CD8-positive, alpha-beta memory T cell (primary cell): ENCODE results near the gene GSTM4. TPM values are rescaled to one million over a fixed set of nuclear protein-coding genes. Genes with fewer than 3 reads are reported as not detected.
"Not testable (repeated sequence)": the region's sequence is repeated elsewhere in the genome, so short reads cannot be mapped to it uniquely, and the experiment has no call there.

Experiments used
- CTCF ChIA-PET: fragments of 350-600 bp; sonication (Branson Sonifier 250); formaldehyde crosslinking; loops from one replicate; lab custom pipeline; 2021; ENCODE audit warnings: antibody characterized with exemption; lab: Charles Lee
- POLR2A ChIA-PET: fragments of 350-600 bp; sonication (Branson Sonifier 250); formaldehyde crosslinking; loops from one replicate; lab custom pipeline; 2021; ENCODE audit warnings: antibody characterized with exemption; lab: Charles Lee
- DNase-seq, 5 donors: peaks; one replicate each; pipeline versions ENCODE4 v3.0.0 to v3.0.0-alpha.2; 2020 to 2022; ENCODE audit warnings: mixed read lengths in 1 of 5
- H3K27ac ChIP-seq: one replicate; pipeline ENCODE4 v1.7.0; 2013; ENCODE audit warnings: low read depth, mild to moderate bottlenecking, low read length, moderate library complexity
- H3K27me3 ChIP-seq: 2 replicates; pipeline ENCODE4 v1.7.0; 2013; ENCODE audit warnings: low read length, mild to moderate bottlenecking; ENCODE audit not compliant: insufficient read depth, poor library complexity, severe bottlenecking
- H3K36me3 ChIP-seq: 2 replicates; pipeline ENCODE4 v1.7.0; 2013; ENCODE audit warnings: mild to moderate bottlenecking, low read length, moderate library complexity; ENCODE audit not compliant: insufficient read depth
- H3K4me1 ChIP-seq: 2 replicates; pipeline ENCODE4 v1.7.0; 2013; ENCODE audit warnings: mild to moderate bottlenecking, low read length, moderate library complexity; ENCODE audit not compliant: insufficient read depth
- H3K4me3 ChIP-seq: 2 replicates; pipeline ENCODE4 v1.7.0; 2013; ENCODE audit warnings: mild to moderate bottlenecking, low read length
- H3K9me3 ChIP-seq: 2 replicates; pipeline ENCODE4 v1.7.0; 2013; ENCODE audit warnings: mild to moderate bottlenecking, low read length
- H3K27ac Mint-ChIP-seq, 8 donors: one replicate each; pipeline ENCODE4 v1.8.0; 2020 to 2021; ENCODE audit warnings: mixed read lengths in 8 of 8, mild to moderate bottlenecking in 6 of 8, inconsistent platforms in 3 of 8, moderate library complexity in 3 of 8
- H3K27me3 Mint-ChIP-seq, 2 donors: one replicate each; pipeline ENCODE4 v1.8.0; 2020 to 2021; ENCODE audit warnings: mixed read lengths in 2 of 2, mild to moderate bottlenecking in 1 of 2, moderate library complexity in 1 of 2
- H3K36me3 Mint-ChIP-seq, 3 donors: one replicate each; pipeline ENCODE4 v1.8.0; 2020 to 2021; ENCODE audit warnings: mixed read lengths in 3 of 3, inconsistent platforms in 1 of 3, mild to moderate bottlenecking in 1 of 3
- H3K4me1 Mint-ChIP-seq, 3 donors: one replicate each; pipeline ENCODE4 v1.8.0; 2020 to 2021; ENCODE audit warnings: mixed read lengths in 3 of 3, inconsistent platforms in 1 of 3, mild to moderate bottlenecking in 1 of 3
- H3K4me3 Mint-ChIP-seq, 7 donors: one replicate each; pipeline ENCODE4 v1.8.0; 2020 to 2021; ENCODE audit warnings: mixed read lengths in 7 of 7, mild to moderate bottlenecking in 6 of 7, moderate library complexity in 4 of 7, inconsistent platforms in 2 of 7
- H3K9me3 Mint-ChIP-seq, 5 donors: one replicate each; pipeline ENCODE4 v1.8.0; 2020 to 2022; ENCODE audit warnings: mixed read lengths in 5 of 5, mild to moderate bottlenecking in 3 of 5, moderate library complexity in 2 of 5, inconsistent platforms in 1 of 5
- polyA plus RNA-seq: library from polyadenylated mRNA; unstranded; fragments of 300-500 nt; fragmentation: Illumina TruSeq; gene quantifications from one replicate; pipeline ENCODE4 v1.2.3, GENCODE V29; 2021
- total RNA-seq, 2 experiments: library from RNA; stranded (reverse); gene quantifications; one replicate each; pipeline ENCODE4 v1.2.3, GENCODE V29; 2021

Gene GSTM4
- total and polyA plus RNA-seq, 3 experiments from 2014 or later = 1.6 to 4.4 (median 2.7) TPM

GRCh38 chr1:109704173-109704572 lies 48.3 kb downstream of the GSTM4 start:
- Histone ChIP-seq H3K4me3 (no peak overlapping the region), H3K36me3 (no peaks in the 10 kb centered on the region), H3K27ac (no peak overlapping the region), H3K4me1 (no peaks in the 10 kb centered on the region), H3K27me3 (no peaks in the 10 kb centered on the region), H3K9me3 (no peaks in the 10 kb centered on the region)
- DNase-seq = no peak
- H3K4me3 Mint-ChIP-seq = no peak overlapping the region
- CTCF ChIA-PET = no interaction called here
- POLR2A ChIA-PET = no interaction called here
- no peak overlapping the region for H3K27ac Mint-ChIP-seq
- H3K9me3 Mint-ChIP-seq = peaks cover 10 to 28% (median 20%) of the 10 kb centered on the region in 5 donors
- peaks cover 10 to 29% of the 10 kb centered on the region in 2 donors for H3K27me3 Mint-ChIP-seq
- H3K36me3 Mint-ChIP-seq = peaks cover 0 to 11% (median 10%) of the 10 kb centered on the region in 3 donors
- no peaks in the 10 kb centered on the region for H3K4me1 Mint-ChIP-seq

GRCh38 chr1:109705411-109705810 lies 49.5 kb downstream of the GSTM4 start:
- H3K9me3 Mint-ChIP-seq = peaks cover 13 to 34% (median 28%) of the 10 kb centered on the region in 5 donors
- POLR2A ChIA-PET = no interaction called here

DNA sequence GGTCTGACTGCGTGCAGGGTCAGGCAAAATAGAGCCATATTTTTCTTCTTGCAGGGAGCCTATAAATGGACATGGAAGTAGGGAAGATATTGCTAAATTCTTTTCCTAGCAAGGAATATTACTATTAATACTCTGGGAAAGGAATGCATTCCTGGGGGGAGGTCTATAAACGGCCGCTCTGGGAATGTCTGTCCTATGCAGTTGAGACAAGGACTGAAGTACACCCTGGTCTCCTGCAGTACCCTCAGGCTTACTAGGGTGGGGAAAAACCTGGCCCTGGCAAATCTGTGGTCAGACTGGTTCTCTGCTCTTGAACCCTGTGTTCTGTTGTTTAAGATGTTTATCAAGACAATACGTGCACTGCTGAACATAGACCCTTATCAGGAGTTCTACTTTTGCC lies 53.0 kb downstream of the GSTM4 start:
- Mint-ChIP-seq H3K27me3 (peaks cover 9 to 36% of the 10 kb centered on the region in 2 donors), H3K9me3 (peaks cover 13 to 25% (median 23%) of the 10 kb centered on the region in 5 donors), H3K36me3 (peaks cover 0 to 15% (median 4%) of the 10 kb centered on the region in 3 donors)
- H3K9me3 ChIP-seq, DNase-seq, POLR2A ChIA-PET, H3K27me3 ChIP-seq, CTCF ChIA-PET, H3K4me3 ChIP-seq, H3K4me1 Mint-ChIP-seq, H3K27ac ChIP-seq, H3K4me1 ChIP-seq, H3K36me3 ChIP-seq, H3K27ac Mint-ChIP-seq, H3K4me3 Mint-ChIP-seq: not testable (repeated sequence)

More at GRCh38 chr1:109705411-109705810, 49.5 kb downstream of the GSTM4 start:
- no peaks in the 10 kb centered on the region for H3K27me3 ChIP-seq
- no peak overlapping the region for H3K4me3 ChIP-seq
- H3K27ac Mint-ChIP-seq = no peak overlapping the region
- no peaks in the 10 kb centered on the region for H3K4me1 ChIP-seq
- DNase-seq = no peak
- H3K4me3 Mint-ChIP-seq = no peak overlapping the region
- no peak overlapping the region for H3K27ac ChIP-seq
- no peaks in the 10 kb centered on the region for H3K4me1 Mint-ChIP-seq
- CTCF ChIA-PET = no interaction called here
- no peaks in the 10 kb centered on the region for H3K36me3 ChIP-seq
- H3K27me3 Mint-ChIP-seq = peaks cover 10 to 29% of the 10 kb centered on the region in 2 donors
- no peaks in the 10 kb centered on the region for H3K9me3 ChIP-seq
- peaks cover 0 to 15% (median 10%) of the 10 kb centered on the region in 3 donors for H3K36me3 Mint-ChIP-seq

DNA sequence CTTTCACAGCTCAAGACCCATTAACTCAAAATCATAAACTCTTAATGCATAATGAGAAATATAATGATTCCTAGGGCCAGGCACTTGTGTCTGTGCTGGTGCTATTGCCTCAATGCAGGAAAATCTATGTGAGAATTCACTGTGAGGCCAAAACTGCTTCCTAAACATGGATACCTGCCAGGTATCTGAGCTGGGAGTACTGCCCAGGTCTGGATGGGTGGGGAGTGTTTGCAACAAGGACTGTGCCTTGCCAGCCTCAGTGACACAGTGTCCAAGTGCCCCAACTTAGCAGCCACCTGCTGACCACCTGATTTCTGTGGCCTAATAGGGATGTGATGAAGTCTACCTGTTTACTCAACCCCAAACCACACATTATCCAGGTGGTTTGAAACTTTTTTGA lies 53.9 kb downstream of the GSTM4 start:
- CTCF ChIA-PET, POLR2A ChIA-PET, DNase-seq: not testable (repeated sequence)

More for the DNA sequence above, 53.9 kb downstream of the GSTM4 start:
- not testable (repeated sequence) for H3K4me1 ChIP-seq, H3K4me3 ChIP-seq, H3K36me3 ChIP-seq, H3K27ac ChIP-seq, H3K27ac Mint-ChIP-seq, H3K27me3 ChIP-seq, H3K4me1 Mint-ChIP-seq, H3K9me3 ChIP-seq, H3K4me3 Mint-ChIP-seq
- Mint-ChIP-seq H3K36me3 (peaks cover 0 to 13% (median 4%) of the 10 kb centered on the region in 3 donors), H3K9me3 (peaks cover 13 to 23% (median 16%) of the 10 kb centered on the region in 5 donors), H3K27me3 (peaks cover 5 to 34% of the 10 kb centered on the region in 2 donors)

Other genes with a start within 250 kb of the GSTM4 start
- 100 to 1,000 TPM; 207 to 238 TPM for gene PSMA5, start 229.7 kb upstream of the GSTM4 start, total RNA-seq
- gene PSMA5, start 229.7 kb upstream of the GSTM4 start, polyA plus RNA-seq = 120 TPM
- gene SYPL2, start 189.6 kb upstream of the GSTM4 start, total RNA-seq = under 1 TPM in 1 of 2 experiments, not detected in 1; 0.07 TPM
- 0.07 TPM for gene SYPL2, start 189.6 kb upstream of the GSTM4 start, polyA plus RNA-seq
- gene ATXN7L2, start 172.2 kb upstream of the GSTM4 start, total RNA-seq = 10 to 100 TPM; 14.6 to 15.3 TPM
- gene ATXN7L2, start 172.2 kb upstream of the GSTM4 start, polyA plus RNA-seq = 8.7 TPM
- 10 to 100 TPM in 1 of 2 experiments, 1 to 10 TPM in 1; 9.9 to 10.6 TPM for gene CYB561D1, start 162.0 kb upstream of the GSTM4 start, total RNA-seq
- gene CYB561D1, start 162.0 kb upstream of the GSTM4 start, polyA plus RNA-seq = 15.4 TPM
- gene AMIGO1, start 146.4 kb upstream of the GSTM4 start, total RNA-seq = 1 to 10 TPM; 4.0 to 4.9 TPM
- gene AMIGO1, start 146.4 kb upstream of the GSTM4 start, polyA plus RNA-seq = 20.2 TPM
- gene GPR61, start 116.2 kb upstream of the GSTM4 start, total RNA-seq = under 1 TPM in 1 of 2 experiments, not detected in 1; 0.39 TPM
- not detected for gene GPR61, start 116.2 kb upstream of the GSTM4 start, polyA plus RNA-seq
- 1 to 10 TPM; 9.8 to 9.9 TPM for gene GNAI3, start 107.5 kb upstream of the GSTM4 start, total RNA-seq
- gene GNAI3, start 107.5 kb upstream of the GSTM4 start, polyA plus RNA-seq = 8.6 TPM
- gene GNAT2, start 36.5 kb upstream of the GSTM4 start, total RNA-seq = 1 to 10 TPM in 1 of 2 experiments, under 1 TPM in 1; 0.53 to 1.5 TPM
- not detected for gene GNAT2, start 36.5 kb upstream of the GSTM4 start, polyA plus RNA-seq
- 10 to 100 TPM; 69.1 to 91.1 TPM for gene AMPD2, start 36.3 kb upstream of the GSTM4 start, total RNA-seq
- 36.0 TPM for gene AMPD2, start 36.3 kb upstream of the GSTM4 start, polyA plus RNA-seq
- 1 to 10 TPM; 2.7 to 3.1 TPM for gene GSTM2, start 12.0 kb downstream of the GSTM4 start, total RNA-seq
- gene GSTM2, start 12.0 kb downstream of the GSTM4 start, polyA plus RNA-seq = 2.6 TPM
- gene GSTM1, start 31.7 kb downstream of the GSTM4 start, total RNA-seq = not detected
- not detected for gene GSTM1, start 31.7 kb downstream of the GSTM4 start, polyA plus RNA-seq
- not detected for gene GSTM5, start 56.2 kb downstream of the GSTM4 start, total RNA-seq
- gene GSTM5, start 56.2 kb downstream of the GSTM4 start, polyA plus RNA-seq = not detected
- gene GSTM3, start 84.9 kb downstream of the GSTM4 start, total RNA-seq = 1 to 10 TPM; 7.2 to 7.5 TPM
- gene GSTM3, start 84.9 kb downstream of the GSTM4 start, polyA plus RNA-seq = 23.1 TPM
- not detected for gene EPS8L3, start 107.8 kb downstream of the GSTM4 start, total RNA-seq
- not detected for gene EPS8L3, start 107.8 kb downstream of the GSTM4 start, polyA plus RNA-seq